ENCODE data around the gene GLRX3.

The GLRX3 gene

GRCh38 chr10:130202984-130203621, 66.9 kb downstream of the GLRX3 start:
- no peaks in the 10 kb centered on the region for H3K36me3 ChIP-seq (ENCODE audit: control insufficient read depth in 4 of 4, insufficient read depth in 4 of 4, low read length in 3 of 4)
- 91% methylated on average over 13 of the region's 29 CpGs for WGBS (ENCODE audit: insufficient coverage)
- POLR2A ChIA-PET = no interaction called here
- H3K9me3 ChIP-seq (ENCODE audit: control extremely low read depth in 1 of 5, control insufficient read depth in 4 of 5, insufficient read depth in 2 of 5, low read depth in 1 of 5, low read length in 4 of 5) = no peaks in the 10 kb centered on the region
- no peak for DNase-seq
- no peak overlapping the region for H3K27ac ChIP-seq (ENCODE audit: insufficient read depth in 1 of 2, low read depth in 1 of 2, low read length in 2 of 2, poor library complexity in 1 of 2, severe bottlenecking in 2 of 2)
- peaks cover 0 to 23% (median 1%) of the 10 kb centered on the region in 5 experiments for H3K27me3 ChIP-seq (replicated peaks in 2 of 5; ENCODE audit: control insufficient read depth in 4 of 5, insufficient read depth in 5 of 5, low read length in 4 of 5)
- no peaks in the 10 kb centered on the region for H3K4me1 ChIP-seq (ENCODE audit: control extremely low read depth in 1 of 4, control insufficient read depth in 4 of 4, insufficient read depth in 4 of 4, low read length in 3 of 4)
- CTCF ChIA-PET = no interaction called here
- H3K4me3 ChIP-seq (ENCODE audit: control insufficient read depth in 1 of 7, extremely low read depth in 1 of 7, insufficient read depth in 4 of 7, low read depth in 2 of 7, low read length in 6 of 7) = no peak overlapping the region

DNA sequence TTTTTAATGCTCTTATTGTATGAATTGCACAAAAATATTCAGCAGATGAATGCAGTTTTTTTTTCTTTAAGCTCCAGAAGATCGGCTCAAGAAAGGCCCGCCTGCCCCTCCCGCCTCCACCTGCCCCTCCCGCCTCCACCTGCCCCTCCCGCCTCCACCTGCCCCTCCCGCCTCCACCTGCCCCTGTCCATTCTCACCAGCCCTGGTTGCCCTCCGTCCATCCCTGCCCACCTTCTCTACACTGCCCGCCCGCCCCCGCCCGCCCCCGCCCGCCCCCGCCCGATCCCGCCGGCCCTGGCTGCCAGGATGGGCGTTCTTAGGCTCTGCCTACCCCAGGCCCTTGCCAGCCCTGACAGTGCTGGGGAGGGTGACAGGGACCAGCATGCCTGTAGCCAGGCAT, 67.4 kb downstream of the GLRX3 start:
- Histone ChIP-seq H3K4me1 (ENCODE audit: control extremely low read depth in 1 of 4, control insufficient read depth in 4 of 4, insufficient read depth in 4 of 4, low read length in 3 of 4) (no peaks in the 10 kb centered on the region), H3K27me3 (replicated peaks in 2 of 5; ENCODE audit: control insufficient read depth in 4 of 5, insufficient read depth in 5 of 5, low read length in 4 of 5) (peaks cover 0 to 23% (median 4%) of the 10 kb centered on the region in 5 experiments), H3K9me3 (ENCODE audit: control extremely low read depth in 1 of 5, control insufficient read depth in 4 of 5, insufficient read depth in 2 of 5, low read depth in 1 of 5, low read length in 4 of 5) (no peaks in the 10 kb centered on the region), H3K36me3 (ENCODE audit: control insufficient read depth in 4 of 4, insufficient read depth in 4 of 4, low read length in 3 of 4) (no peaks in the 10 kb centered on the region), H3K27ac (ENCODE audit: insufficient read depth in 1 of 2, low read depth in 1 of 2, low read length in 2 of 2, poor library complexity in 1 of 2, severe bottlenecking in 2 of 2) (no peak overlapping the region), H3K4me3 (ENCODE audit: control insufficient read depth in 1 of 7, extremely low read depth in 1 of 7, insufficient read depth in 4 of 7, low read depth in 2 of 7, low read length in 6 of 7) (no peak overlapping the region)
- WGBS (ENCODE audit: insufficient coverage) = no CpG with 5 or more reads among the region's 18 CpGs
- CTCF ChIA-PET = no interaction called here
- POLR2A ChIA-PET = no interaction called here
- DNase-seq = no peak

DNA sequence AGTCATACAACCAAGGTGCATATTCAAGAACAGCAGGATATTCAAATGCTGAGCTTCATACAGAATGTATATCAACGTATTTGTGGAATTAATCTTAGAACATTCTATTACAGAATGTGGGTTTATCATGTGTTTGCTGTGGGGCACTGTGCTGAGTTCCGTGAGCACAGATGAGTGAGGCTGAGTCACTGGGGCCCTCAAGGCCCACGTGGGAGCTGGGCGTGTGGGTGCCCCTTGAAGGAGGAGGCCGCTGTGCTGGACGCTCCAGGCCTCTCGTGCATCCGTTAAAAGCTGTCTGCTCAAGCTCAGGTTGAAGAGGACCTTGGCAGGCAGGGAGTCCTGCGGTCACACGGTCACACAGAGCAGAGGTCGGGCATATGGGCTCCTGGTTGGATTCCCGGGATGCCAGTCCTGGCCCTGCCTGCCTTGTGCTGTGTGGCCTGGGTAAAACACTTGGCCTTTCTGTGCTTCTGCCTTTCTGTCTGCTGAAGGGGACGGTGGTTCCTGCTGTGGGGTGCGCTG, 70.1 kb downstream of the GLRX3 start:
- H3K4me1 ChIP-seq (ENCODE audit: control extremely low read depth in 1 of 4, control insufficient read depth in 4 of 4, insufficient read depth in 4 of 4, low read length in 3 of 4) = no peaks in the 10 kb centered on the region
- H3K36me3 ChIP-seq (ENCODE audit: control insufficient read depth in 4 of 4, insufficient read depth in 4 of 4, low read length in 3 of 4) = no peaks in the 10 kb centered on the region
- H3K9me3 ChIP-seq (ENCODE audit: control extremely low read depth in 1 of 5, control insufficient read depth in 4 of 5, insufficient read depth in 2 of 5, low read depth in 1 of 5, low read length in 4 of 5) = no peaks in the 10 kb centered on the region
- H3K27me3 ChIP-seq (replicated peaks in 2 of 5; ENCODE audit: control insufficient read depth in 4 of 5, insufficient read depth in 5 of 5, low read length in 4 of 5) = peaks cover 0 to 12% (median 7%) of the 10 kb centered on the region in 5 experiments
- ChIA-PET CTCF (no interaction called here), POLR2A (no interaction called here)
- WGBS (ENCODE audit: insufficient coverage) = 97% methylated on average over 14 of the region's 14 CpGs
- no peak for DNase-seq
- no peak overlapping the region for H3K4me3 ChIP-seq (ENCODE audit: control insufficient read depth in 1 of 7, extremely low read depth in 1 of 7, insufficient read depth in 4 of 7, low read depth in 2 of 7, low read length in 6 of 7)
- H3K27ac ChIP-seq (ENCODE audit: insufficient read depth in 1 of 2, low read depth in 1 of 2, low read length in 2 of 2, poor library complexity in 1 of 2, severe bottlenecking in 2 of 2) = no peak overlapping the region

DNA sequence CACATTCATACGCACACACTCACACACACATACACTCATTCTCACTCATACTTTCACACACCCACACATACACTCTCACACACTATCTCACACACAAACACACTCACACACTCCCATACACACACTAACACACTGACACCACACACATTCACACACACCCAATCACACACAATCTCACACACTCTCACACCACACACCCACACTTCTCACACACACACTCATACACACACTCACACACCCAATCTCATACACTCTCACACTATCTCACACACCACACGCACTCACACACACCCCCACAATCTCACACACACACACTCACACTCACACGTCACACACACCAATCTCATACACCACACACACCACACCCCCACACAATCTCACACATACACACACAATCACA, 71.0 kb downstream of the GLRX3 start:
- ChIA-PET POLR2A (no interaction called here), CTCF (no interaction called here)
- H3K4me1 ChIP-seq (ENCODE audit: control extremely low read depth in 1 of 4, control insufficient read depth in 4 of 4, insufficient read depth in 4 of 4, low read length in 3 of 4) = no peaks in the 10 kb centered on the region
- 95% methylated on average over 3 of the region's 3 CpGs for WGBS (ENCODE audit: insufficient coverage)
- no peak for DNase-seq
- peaks cover 0 to 13% (median 9%) of the 10 kb centered on the region in 5 experiments for H3K27me3 ChIP-seq (replicated peaks in 2 of 5; ENCODE audit: control insufficient read depth in 4 of 5, insufficient read depth in 5 of 5, low read length in 4 of 5)
- no peaks in the 10 kb centered on the region for H3K9me3 ChIP-seq (ENCODE audit: control extremely low read depth in 1 of 5, control insufficient read depth in 4 of 5, insufficient read depth in 2 of 5, low read depth in 1 of 5, low read length in 4 of 5)
- no peak overlapping the region for H3K27ac ChIP-seq (ENCODE audit: insufficient read depth in 1 of 2, low read depth in 1 of 2, low read length in 2 of 2, poor library complexity in 1 of 2, severe bottlenecking in 2 of 2)
- H3K4me3 ChIP-seq (ENCODE audit: control insufficient read depth in 1 of 7, extremely low read depth in 1 of 7, insufficient read depth in 4 of 7, low read depth in 2 of 7, low read length in 6 of 7) = no peak overlapping the region
- H3K36me3 ChIP-seq (ENCODE audit: control insufficient read depth in 4 of 4, insufficient read depth in 4 of 4, low read length in 3 of 4) = no peaks in the 10 kb centered on the region

GRCh38 chr10:130208807-130209206, 72.6 kb downstream of the GLRX3 start:
- Histone ChIP-seq H3K4me1 (ENCODE audit: control extremely low read depth in 1 of 4, control insufficient read depth in 4 of 4, insufficient read depth in 4 of 4, low read length in 3 of 4) (no peaks in the 10 kb centered on the region), H3K9me3 (ENCODE audit: control extremely low read depth in 1 of 5, control insufficient read depth in 4 of 5, insufficient read depth in 2 of 5, low read depth in 1 of 5, low read length in 4 of 5) (peaks cover 0 to 7% (median 6%) of the 10 kb centered on the region in 5 experiments), H3K36me3 (ENCODE audit: control insufficient read depth in 4 of 4, insufficient read depth in 4 of 4, low read length in 3 of 4) (no peaks in the 10 kb centered on the region), H3K4me3 (ENCODE audit: control insufficient read depth in 1 of 7, extremely low read depth in 1 of 7, insufficient read depth in 4 of 7, low read depth in 2 of 7, low read length in 6 of 7) (no peak overlapping the region), H3K27ac (ENCODE audit: insufficient read depth in 1 of 2, low read depth in 1 of 2, low read length in 2 of 2, poor library complexity in 1 of 2, severe bottlenecking in 2 of 2) (no peak overlapping the region), H3K27me3 (replicated peaks in 2 of 5; ENCODE audit: control insufficient read depth in 4 of 5, insufficient read depth in 5 of 5, low read length in 4 of 5) (peaks cover 0 to 9% (median 7%) of the 10 kb centered on the region in 5 experiments)
- ChIA-PET CTCF (no interaction called here), POLR2A (no interaction called here)
- no peak for DNase-seq
- WGBS (ENCODE audit: insufficient coverage) = no CpG with 5 or more reads among the region's 3 CpGs

DNA sequence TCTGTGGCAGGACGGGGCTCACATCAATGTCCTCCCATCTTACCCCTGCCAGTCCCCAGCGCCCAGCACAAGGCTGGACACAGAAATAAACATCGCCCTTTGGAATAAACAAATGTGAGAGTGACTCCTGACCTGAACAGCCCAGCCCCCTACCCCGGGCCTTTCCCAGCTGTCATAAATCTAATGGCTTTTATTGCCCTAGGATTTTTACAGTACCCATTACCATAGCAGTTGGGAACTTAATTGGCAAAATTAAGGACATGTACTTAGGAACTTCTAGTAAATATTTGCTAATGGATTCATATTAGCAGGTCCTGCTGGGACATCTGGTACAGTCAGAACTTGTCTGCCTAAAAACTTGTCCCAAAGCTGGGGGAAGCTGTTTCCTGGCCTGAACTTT, 76.6 kb downstream of the GLRX3 start:
- WGBS (ENCODE audit: insufficient coverage) = 69% methylated on average over 3 of the region's 4 CpGs
- Histone ChIP-seq H3K36me3 (ENCODE audit: control insufficient read depth in 4 of 4, insufficient read depth in 4 of 4, low read length in 3 of 4) (no peaks in the 10 kb centered on the region), H3K9me3 (ENCODE audit: control extremely low read depth in 1 of 5, control insufficient read depth in 4 of 5, insufficient read depth in 2 of 5, low read depth in 1 of 5, low read length in 4 of 5) (peaks cover 0 to 20% (median 11%) of the 10 kb centered on the region in 5 experiments), H3K4me1 (ENCODE audit: control extremely low read depth in 1 of 4, control insufficient read depth in 4 of 4, insufficient read depth in 4 of 4, low read length in 3 of 4) (no peaks in the 10 kb centered on the region), H3K27me3 (replicated peaks in 2 of 5; ENCODE audit: control insufficient read depth in 4 of 5, insufficient read depth in 5 of 5, low read length in 4 of 5) (peaks cover 0 to 16% (median 2%) of the 10 kb centered on the region in 5 experiments), H3K4me3 (ENCODE audit: control insufficient read depth in 1 of 7, extremely low read depth in 1 of 7, insufficient read depth in 4 of 7, low read depth in 2 of 7, low read length in 6 of 7) (no peak overlapping the region), H3K27ac (ENCODE audit: insufficient read depth in 1 of 2, low read depth in 1 of 2, low read length in 2 of 2, poor library complexity in 1 of 2, severe bottlenecking in 2 of 2) (no peak overlapping the region)
- POLR2A ChIA-PET = no interaction called here
- DNase-seq = no peak
- CTCF ChIA-PET = no interaction called here

- no peak for DNase-seq
- ChIA-PET POLR2A (no interaction called here), CTCF (no interaction called here)
- H3K36me3 ChIP-seq (ENCODE audit: control insufficient read depth in 4 of 4, insufficient read depth in 4 of 4, low read length in 3 of 4) = no peaks in the 10 kb centered on the region
- H3K27me3 ChIP-seq (replicated peaks in 2 of 5; ENCODE audit: control insufficient read depth in 4 of 5, insufficient read depth in 5 of 5, low read length in 4 of 5) = peaks cover 0 to 16% (median 2%) of the 10 kb centered on the region in 5 experiments
- no peaks in the 10 kb centered on the region for H3K4me1 ChIP-seq (ENCODE audit: control extremely low read depth in 1 of 4, control insufficient read depth in 4 of 4, insufficient read depth in 4 of 4, low read length in 3 of 4)
- 92% methylated on average over 41 of the region's 51 CpGs for WGBS (ENCODE audit: insufficient coverage)
- no peak overlapping the region for H3K27ac ChIP-seq (ENCODE audit: insufficient read depth in 1 of 2, low read depth in 1 of 2, low read length in 2 of 2, poor library complexity in 1 of 2, severe bottlenecking in 2 of 2)
- H3K4me3 ChIP-seq (ENCODE audit: control insufficient read depth in 1 of 7, extremely low read depth in 1 of 7, insufficient read depth in 4 of 7, low read depth in 2 of 7, low read length in 6 of 7) = no peak overlapping the region
- peaks cover 0 to 20% (median 11%) of the 10 kb centered on the region in 5 experiments for H3K9me3 ChIP-seq (ENCODE audit: control extremely low read depth in 1 of 5, control insufficient read depth in 4 of 5, insufficient read depth in 2 of 5, low read depth in 1 of 5, low read length in 4 of 5)
Measured at GRCh38 chr10:130213286-130214080, 77.3 kb downstream of the GLRX3 start.

All from common myeloid progenitor, CD34-positive (primary cell).